Measurements from ENCODE around the gene HEATR5A. TPM values are rescaled to one million over a fixed set of nuclear protein-coding genes. Genes with fewer than 3 reads are reported as not detected.

Gene HEATR5A
- polyA plus RNA-seq, 1 donor (not counting 4 experiments of a cell fraction or from before 2014, with no cell fraction given), result 16.7 TPM

DNA sequence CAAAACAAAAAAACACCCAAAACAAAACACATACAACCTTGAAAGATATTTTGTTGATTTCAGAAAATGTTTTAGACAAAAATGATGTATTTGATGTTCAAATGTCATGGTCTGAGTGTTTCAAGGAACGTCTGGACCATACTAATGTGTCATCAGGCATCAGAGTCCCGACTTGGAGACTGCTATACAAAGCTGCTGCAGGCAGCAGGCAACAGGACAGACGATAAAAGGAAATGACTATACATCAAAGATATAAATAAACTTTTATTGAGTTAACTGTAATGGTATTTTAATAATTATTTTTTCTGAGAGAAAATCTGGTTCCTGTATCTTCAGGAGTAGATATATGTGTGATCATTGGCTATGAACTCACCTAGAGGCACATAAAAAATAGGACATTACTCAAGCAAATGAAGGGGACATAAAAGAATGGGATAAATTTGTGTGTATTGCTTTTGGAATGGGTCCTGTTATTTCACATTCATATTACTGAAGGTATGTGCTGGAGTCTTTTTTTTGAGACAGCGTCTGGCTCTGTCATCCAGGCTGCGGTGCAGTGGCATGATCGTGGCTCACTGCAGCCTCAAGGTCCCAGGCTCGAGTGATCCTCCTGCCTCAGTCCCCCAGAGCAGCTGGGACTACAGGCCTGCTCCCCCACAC lies 125.5 kb downstream of the HEATR5A start:
- Histone ChIP-seq H2AFZ (ENCODE audit: control insufficient read depth, low read length) (no peak overlapping the region), H3K79me2 (ENCODE audit: control insufficient read depth, insufficient read depth, low read length) (no peaks in the 10 kb centered on the region), H3K4me3 (ENCODE audit: control insufficient read depth in 2 of 3, extremely low read depth in 1 of 3, insufficient read depth in 2 of 3, low read depth in 1 of 3, low read length in 3 of 3) (no peak overlapping the region), H3K9ac (ENCODE audit: control insufficient read depth, extremely low read depth, insufficient read depth, low read length) (no peak overlapping the region), H3K9me1 (ENCODE audit: control insufficient read depth, extremely low read depth, insufficient read depth, low read length) (no peaks in the 10 kb centered on the region), H3K4me2 (ENCODE audit: control insufficient read depth, extremely low read depth, insufficient read depth, low read depth, low read length) (no peak overlapping the region), H3K27me3 (ENCODE audit: control insufficient read depth, extremely low read depth, insufficient read depth, low read length) (no peaks in the 10 kb centered on the region), H4K20me1 (ENCODE audit: control insufficient read depth, extremely low read depth, insufficient read depth, low read length) (no peaks in the 10 kb centered on the region), H3K9me3 (ENCODE audit: control insufficient read depth, low read depth, low read length) (no peaks in the 10 kb centered on the region), H3K36me3 (ENCODE audit: control insufficient read depth in 2 of 2, extremely low read depth in 1 of 2, insufficient read depth in 2 of 2, low read length in 2 of 2) (no peaks in the 10 kb centered on the region), H3K4me1 (ENCODE audit: control insufficient read depth, extremely low read depth, insufficient read depth, low read length) (no peaks in the 10 kb centered on the region), H3K27ac (ENCODE audit: control insufficient read depth, insufficient read depth, low read length) (no peak overlapping the region)
- TF ChIP-seq, protein P1, sequence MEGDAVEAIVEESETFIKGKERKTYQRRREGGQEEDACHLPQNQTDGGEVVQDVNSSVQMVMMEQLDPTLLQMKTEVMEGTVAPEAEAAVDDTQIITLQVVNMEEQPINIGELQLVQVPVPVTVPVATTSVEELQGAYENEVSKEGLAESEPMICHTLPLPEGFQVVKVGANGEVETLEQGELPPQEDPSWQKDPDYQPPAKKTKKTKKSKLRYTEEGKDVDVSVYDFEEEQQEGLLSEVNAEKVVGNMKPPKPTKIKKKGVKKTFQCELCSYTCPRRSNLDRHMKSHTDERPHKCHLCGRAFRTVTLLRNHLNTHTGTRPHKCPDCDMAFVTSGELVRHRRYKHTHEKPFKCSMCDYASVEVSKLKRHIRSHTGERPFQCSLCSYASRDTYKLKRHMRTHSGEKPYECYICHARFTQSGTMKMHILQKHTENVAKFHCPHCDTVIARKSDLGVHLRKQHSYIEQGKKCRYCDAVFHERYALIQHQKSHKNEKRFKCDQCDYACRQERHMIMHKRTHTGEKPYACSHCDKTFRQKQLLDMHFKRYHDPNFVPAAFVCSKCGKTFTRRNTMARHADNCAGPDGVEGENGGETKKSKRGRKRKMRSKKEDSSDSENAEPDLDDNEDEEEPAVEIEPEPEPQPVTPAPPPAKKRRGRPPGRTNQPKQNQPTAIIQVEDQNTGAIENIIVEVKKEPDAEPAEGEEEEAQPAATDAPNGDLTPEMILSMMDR (optimal IDR thresholded peaks at IDR 0.05 in 1 of 3, IDR thresholded peaks at IDR 0.05 in 1 of 3, conservative IDR thresholded peaks at IDR 0.05 in 1 of 3; ENCODE audit: extremely low read depth in 1 of 3, insufficient read depth in 2 of 3, low read length in 3 of 3), result no peak
- TF ChIP-seq EZH2 (IDR thresholded peaks at IDR 0.05; ENCODE audit: low read length), result no peak
- FAIRE-seq (no peak), DNase-seq (ENCODE audit: low read depth, low spot score) (no peak)
- dilution Hi-C loops (cut with MboI; ENCODE audit: extremely low pct_ligation_motif_present, low sequenced_read_pairs), result no loop called here

DNA sequence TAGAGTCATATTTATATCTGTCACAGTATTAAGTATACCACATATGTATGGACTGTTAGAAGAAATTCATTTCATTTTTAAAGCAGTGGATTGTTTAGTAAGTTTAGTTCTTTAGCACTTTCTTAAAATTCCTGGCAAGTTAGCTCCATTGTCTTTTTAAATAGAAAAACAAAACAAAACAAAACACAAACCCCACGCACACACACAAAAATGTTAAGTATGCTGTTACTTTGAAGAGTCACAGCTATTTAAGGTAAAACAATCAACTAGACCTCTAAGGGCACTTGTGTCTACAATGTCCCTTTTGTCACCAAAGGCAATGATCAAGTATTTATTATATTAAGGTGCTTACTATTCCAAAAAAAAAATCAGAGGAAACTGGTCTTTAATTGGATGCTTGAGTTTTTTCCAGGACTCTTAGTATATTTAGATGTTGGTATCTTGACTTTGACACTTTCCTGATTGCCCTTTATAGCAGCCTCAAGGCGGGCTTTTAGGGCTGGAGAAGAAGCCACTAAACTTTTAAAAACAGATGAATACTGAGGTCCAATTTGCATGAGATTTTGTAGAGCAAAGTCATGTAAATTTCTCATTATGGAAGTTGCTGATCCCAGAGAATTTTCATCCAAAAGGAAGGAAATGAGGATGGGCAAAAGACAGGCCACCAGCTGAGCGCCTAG lies 127.3 kb downstream of the HEATR5A start:
- Histone ChIP-seq H3K27ac (ENCODE audit: control insufficient read depth, insufficient read depth, low read length) (no peak overlapping the region), H3K4me1 (ENCODE audit: control insufficient read depth, extremely low read depth, insufficient read depth, low read length) (no peaks in the 10 kb centered on the region), H3K27me3 (ENCODE audit: control insufficient read depth, extremely low read depth, insufficient read depth, low read length) (no peaks in the 10 kb centered on the region), H3K36me3 (ENCODE audit: control insufficient read depth in 2 of 2, extremely low read depth in 1 of 2, insufficient read depth in 2 of 2, low read length in 2 of 2) (no peaks in the 10 kb centered on the region), H3K9me1 (ENCODE audit: control insufficient read depth, extremely low read depth, insufficient read depth, low read length) (no peaks in the 10 kb centered on the region), H3K79me2 (ENCODE audit: control insufficient read depth, insufficient read depth, low read length) (no peaks in the 10 kb centered on the region), H2AFZ (ENCODE audit: control insufficient read depth, low read length) (no peak overlapping the region), H3K4me3 (ENCODE audit: control insufficient read depth in 2 of 3, extremely low read depth in 1 of 3, insufficient read depth in 2 of 3, low read depth in 1 of 3, low read length in 3 of 3) (no peak overlapping the region), H4K20me1 (ENCODE audit: control insufficient read depth, extremely low read depth, insufficient read depth, low read length) (no peaks in the 10 kb centered on the region), H3K9ac (ENCODE audit: control insufficient read depth, extremely low read depth, insufficient read depth, low read length) (no peak overlapping the region), H3K9me3 (ENCODE audit: control insufficient read depth, low read depth, low read length) (no peaks in the 10 kb centered on the region), H3K4me2 (ENCODE audit: control insufficient read depth, extremely low read depth, insufficient read depth, low read depth, low read length) (no peak overlapping the region)
- FAIRE-seq (no peak), DNase-seq (ENCODE audit: low read depth, low spot score) (no peak)
- TF ChIP-seq, protein P1 (optimal IDR thresholded peaks at IDR 0.05 in 1 of 3, IDR thresholded peaks at IDR 0.05 in 1 of 3, conservative IDR thresholded peaks at IDR 0.05 in 1 of 3; ENCODE audit: extremely low read depth in 1 of 3, insufficient read depth in 2 of 3, low read length in 3 of 3), result no peak
- no peak for TF ChIP-seq EZH2 (IDR thresholded peaks at IDR 0.05; ENCODE audit: low read length)
- dilution Hi-C loops (cut with MboI; ENCODE audit: extremely low pct_ligation_motif_present, low sequenced_read_pairs), result no loop called here

Data from keratinocyte (primary cell).